Measurements from ENCODE around the gene LRMDA.

Gene LRMDA

DNA sequence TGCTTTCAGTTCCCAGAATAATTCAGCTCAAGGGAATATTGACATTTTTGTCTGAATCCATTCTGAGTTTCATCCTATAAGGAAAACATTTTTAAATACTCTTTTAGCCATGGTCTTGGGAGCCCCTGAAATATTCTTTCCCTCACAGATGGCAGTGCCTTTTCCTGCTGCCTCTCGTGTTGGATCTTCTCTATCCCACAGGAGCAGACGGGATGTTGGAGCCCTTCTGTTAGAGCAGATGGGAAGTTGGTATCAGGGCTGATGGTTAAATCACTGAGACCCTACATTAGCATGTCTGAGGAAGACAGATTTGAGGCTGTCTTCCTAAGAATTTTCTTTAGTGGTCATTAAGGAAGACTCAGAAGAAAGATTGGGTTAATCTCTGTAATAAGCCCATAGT, 737.8 kb downstream of the LRMDA start:
- in situ Hi-C loops (cut with HindIII; ENCODE audit: low sequenced_read_pairs), result no loop called here
- DNase-seq (ENCODE audit: low read depth), result no peak
- TF ChIP-seq, protein P1, sequence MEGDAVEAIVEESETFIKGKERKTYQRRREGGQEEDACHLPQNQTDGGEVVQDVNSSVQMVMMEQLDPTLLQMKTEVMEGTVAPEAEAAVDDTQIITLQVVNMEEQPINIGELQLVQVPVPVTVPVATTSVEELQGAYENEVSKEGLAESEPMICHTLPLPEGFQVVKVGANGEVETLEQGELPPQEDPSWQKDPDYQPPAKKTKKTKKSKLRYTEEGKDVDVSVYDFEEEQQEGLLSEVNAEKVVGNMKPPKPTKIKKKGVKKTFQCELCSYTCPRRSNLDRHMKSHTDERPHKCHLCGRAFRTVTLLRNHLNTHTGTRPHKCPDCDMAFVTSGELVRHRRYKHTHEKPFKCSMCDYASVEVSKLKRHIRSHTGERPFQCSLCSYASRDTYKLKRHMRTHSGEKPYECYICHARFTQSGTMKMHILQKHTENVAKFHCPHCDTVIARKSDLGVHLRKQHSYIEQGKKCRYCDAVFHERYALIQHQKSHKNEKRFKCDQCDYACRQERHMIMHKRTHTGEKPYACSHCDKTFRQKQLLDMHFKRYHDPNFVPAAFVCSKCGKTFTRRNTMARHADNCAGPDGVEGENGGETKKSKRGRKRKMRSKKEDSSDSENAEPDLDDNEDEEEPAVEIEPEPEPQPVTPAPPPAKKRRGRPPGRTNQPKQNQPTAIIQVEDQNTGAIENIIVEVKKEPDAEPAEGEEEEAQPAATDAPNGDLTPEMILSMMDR (IDR thresholded peaks at IDR 0.05; ENCODE audit: low read depth, low read length, missing control alignments), result no peak
- H3K4me3 ChIP-seq (ENCODE audit: low read depth, low read length), result no peak overlapping the region

DNA sequence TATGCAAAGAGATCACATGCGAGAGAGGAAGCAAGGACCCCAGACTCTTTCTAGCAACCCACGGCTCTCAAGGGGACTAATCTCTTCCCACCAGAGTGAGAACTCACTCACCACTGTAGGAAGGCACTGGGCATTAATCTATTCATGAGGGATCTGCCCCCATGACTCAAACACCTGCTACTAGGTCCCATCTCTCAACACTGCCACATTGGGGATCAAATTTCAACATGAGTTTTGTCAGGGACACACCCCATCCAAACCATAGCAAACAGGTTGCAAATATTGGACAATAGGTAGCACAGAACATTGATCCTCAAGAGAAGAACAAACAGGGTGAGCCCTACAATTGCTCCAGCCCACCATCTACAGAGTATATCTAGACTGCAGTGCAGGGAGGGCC, 740.6 kb downstream of the LRMDA start:
- TF ChIP-seq, protein P1 (IDR thresholded peaks at IDR 0.05; ENCODE audit: low read depth, low read length, missing control alignments), result no peak
- H3K4me3 ChIP-seq (ENCODE audit: low read depth, low read length), result no peak overlapping the region
- DNase-seq (ENCODE audit: low read depth), result no peak
- in situ Hi-C loops (cut with HindIII; ENCODE audit: low sequenced_read_pairs), result no loop called here

DNA sequence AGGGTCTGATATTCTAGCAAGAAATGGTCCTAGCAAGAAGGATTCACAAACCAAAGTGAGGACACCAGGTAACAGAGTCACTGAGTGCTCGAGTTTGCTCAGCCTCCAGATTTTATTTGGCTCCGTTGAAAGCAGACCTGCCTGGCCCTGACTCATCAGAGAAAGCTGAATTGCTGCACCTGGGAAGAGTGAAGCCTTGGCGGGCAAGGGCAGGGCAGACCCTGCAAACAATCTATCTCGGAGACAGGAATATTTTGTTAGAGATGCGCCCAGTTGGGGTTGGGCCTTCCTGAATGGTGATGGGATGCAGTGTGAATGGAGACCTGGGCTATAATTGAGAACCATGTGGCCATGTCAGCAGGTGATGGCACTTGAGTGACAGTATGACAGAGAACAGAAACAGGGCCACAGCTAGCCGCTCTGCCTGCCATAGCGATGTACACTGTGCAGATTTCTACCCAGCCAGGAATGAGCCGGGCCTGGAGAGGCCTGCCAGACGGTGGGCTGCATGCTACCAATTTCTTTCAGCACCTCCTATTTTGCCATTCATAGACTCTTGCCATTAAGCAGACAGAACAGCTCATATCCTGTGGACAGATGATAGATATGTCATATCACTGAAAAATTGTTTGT, 744.2 kb downstream of the LRMDA start:
- in situ Hi-C loops (cut with HindIII; ENCODE audit: low sequenced_read_pairs), result no loop called here
- TF ChIP-seq, protein P1 (IDR thresholded peaks at IDR 0.05; ENCODE audit: low read depth, low read length, missing control alignments), result no peak
- no peak for DNase-seq (ENCODE audit: low read depth)
- no peak overlapping the region for H3K4me3 ChIP-seq (ENCODE audit: low read depth, low read length)

DNA sequence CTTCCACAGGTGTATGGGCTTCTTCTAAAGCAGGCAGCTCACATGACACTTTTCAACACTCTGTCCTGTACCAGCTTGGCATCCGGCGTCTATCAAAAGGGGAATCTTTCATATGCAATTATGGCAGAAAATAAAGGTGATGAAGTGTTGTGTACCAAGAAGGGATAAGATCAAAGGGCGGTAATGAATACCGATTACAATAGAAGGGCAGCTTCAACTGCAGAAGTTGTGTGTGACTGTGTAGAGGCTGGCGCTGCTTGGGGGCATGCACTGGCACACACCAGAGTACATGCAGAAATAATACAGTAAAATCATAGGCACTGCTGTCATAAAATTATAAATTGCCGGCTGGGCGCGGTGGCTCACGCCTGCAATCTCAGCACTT, 744.7 kb downstream of the LRMDA start:
- no peak overlapping the region for H3K4me3 ChIP-seq (ENCODE audit: low read depth, low read length)
- in situ Hi-C loops (cut with HindIII; ENCODE audit: low sequenced_read_pairs), result no loop called here
- TF ChIP-seq, protein P1 (IDR thresholded peaks at IDR 0.05; ENCODE audit: low read depth, low read length, missing control alignments), result no peak
- no peak for DNase-seq (ENCODE audit: low read depth)

DNA sequence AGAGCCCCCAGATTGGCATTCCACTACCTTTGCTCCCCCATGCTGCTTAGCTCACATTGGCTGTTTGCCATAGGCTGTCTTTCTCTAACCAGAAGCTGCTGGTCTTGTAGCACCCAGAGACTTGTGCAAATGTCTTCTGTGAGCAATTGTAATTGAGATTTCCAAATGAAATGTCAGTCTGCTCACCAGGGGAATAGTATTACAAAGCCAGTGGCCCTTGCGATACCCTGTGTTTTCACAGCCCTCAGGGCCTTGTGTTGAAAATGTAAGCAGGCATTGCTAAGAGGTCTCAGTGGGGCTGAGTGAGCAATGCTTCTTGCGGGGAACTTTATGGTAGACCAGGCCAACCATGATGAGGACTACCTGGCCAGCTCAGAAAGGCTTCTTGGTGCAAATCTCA, 746.5 kb downstream of the LRMDA start:
- no peak overlapping the region for H3K4me3 ChIP-seq (ENCODE audit: low read depth, low read length)
- in situ Hi-C loops (cut with HindIII; ENCODE audit: low sequenced_read_pairs), result no loop called here
- no peak for DNase-seq (ENCODE audit: low read depth)
- TF ChIP-seq, protein P1 (IDR thresholded peaks at IDR 0.05; ENCODE audit: low read depth, low read length, missing control alignments), result no peak

DNA sequence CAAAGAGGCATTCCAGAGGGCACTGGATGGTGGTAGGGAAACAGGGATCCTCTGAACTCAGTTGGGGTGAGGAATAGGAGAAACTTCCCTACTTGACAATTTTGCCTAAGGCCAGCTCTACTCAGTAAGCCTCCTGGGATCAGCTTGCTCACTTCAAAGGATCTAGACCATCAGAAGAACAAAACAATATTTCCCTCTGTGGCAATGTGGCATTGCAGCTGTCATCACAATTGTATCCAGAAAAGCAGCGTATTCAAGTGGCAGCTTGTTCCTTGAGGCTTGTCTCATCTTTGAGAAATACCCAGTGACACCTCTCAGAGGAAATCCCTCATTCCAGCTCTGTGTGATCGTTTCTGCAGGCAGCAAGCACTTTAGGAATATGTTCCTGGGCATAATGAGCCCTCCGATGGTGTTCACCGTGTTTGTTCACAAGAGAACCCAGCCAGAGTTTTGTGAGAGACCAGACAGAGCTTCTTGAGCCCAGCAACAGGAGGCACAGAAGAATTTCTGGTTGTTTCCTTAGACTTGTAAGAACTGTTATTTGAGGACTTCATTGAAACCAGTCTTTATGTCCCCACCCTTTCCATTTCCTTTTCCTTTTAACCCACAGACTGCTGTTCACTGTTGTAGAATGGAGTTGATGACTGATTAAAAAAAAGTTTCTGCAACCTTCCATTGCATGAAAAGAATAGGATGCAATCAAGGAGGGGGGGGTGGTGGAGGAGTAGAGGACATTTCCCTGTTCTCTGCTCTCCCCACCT, 747.3 kb downstream of the LRMDA start:
- DNase-seq (ENCODE audit: low read depth), result no peak
- in situ Hi-C loops (cut with HindIII; ENCODE audit: low sequenced_read_pairs), result no loop called here
- TF ChIP-seq, protein P1 (IDR thresholded peaks at IDR 0.05; ENCODE audit: low read depth, low read length, missing control alignments), result no peak
- no peak overlapping the region for H3K4me3 ChIP-seq (ENCODE audit: low read depth, low read length)

All from astrocyte of the cerebellum (primary cell).